GM21717 (cell line): ENCODE results near the gene MORF4L1.
"Not testable (repeated sequence)": the region's sequence is repeated elsewhere in the genome, so short reads cannot be mapped to it uniquely, and the experiment has no call there.

ENCODE experiments used
- ATAC-seq: cut with Tn5 transposase; IDR thresholded peaks from one replicate; pipeline ENCODE4 v1.9.1; 2021; ENCODE audit warnings: mild to moderate bottlenecking, moderate library complexity; ENCODE audit not compliant: unreplicated experiment

The MORF4L1 gene

GRCh38 chr15:78855746-78856145, 16.9 kb upstream of the MORF4L1 start:
- no peak for ATAC-seq

GRCh38 chr15:78859971-78860719, 12.5 kb upstream of the MORF4L1 start:
- ATAC-seq: peak; percentile 56

- ATAC-seq: not testable (repeated sequence)
These were observed 7.1 kb upstream of the MORF4L1 start for GRCh38 chr15:78865585-78865984.

GRCh38 chr15:78866031-78866430, 6.7 kb upstream of the MORF4L1 start:
- ATAC-seq: not testable (repeated sequence)

- ATAC-seq: no peak
These were observed 5.9 kb upstream of the MORF4L1 start for GRCh38 chr15:78866803-78867202.

GRCh38 chr15:78868366-78868765, 4.3 kb upstream of the MORF4L1 start:
- ATAC-seq: no peak

GRCh38 chr15:78871483-78872127, 1.1 kb upstream of the MORF4L1 start:
- not testable (repeated sequence) for ATAC-seq

- ATAC-seq: peak; percentile 60
These were observed 492 bp downstream of the MORF4L1 start for GRCh38 chr15:78872972-78873792.

- no peak for ATAC-seq
These were observed 1.4 kb downstream of the MORF4L1 start for GRCh38 chr15:78873793-78874765.

GRCh38 chr15:78875107-78875914, 2.6 kb downstream of the MORF4L1 start:
- no peak for ATAC-seq

GRCh38 chr15:78876954-78877353, 4.3 kb downstream of the MORF4L1 start:
- not testable (repeated sequence) for ATAC-seq

GRCh38 chr15:78878356-78878755, 5.7 kb downstream of the MORF4L1 start:
- ATAC-seq: no peak

- no peak for ATAC-seq
These were observed 7.0 kb downstream of the MORF4L1 start for GRCh38 chr15:78879517-78880241.

GRCh38 chr15:78880242-78880533, 7.5 kb downstream of the MORF4L1 start:
- ATAC-seq: no peak

- no peak for ATAC-seq
These were observed 8.1 kb downstream of the MORF4L1 start for GRCh38 chr15:78880813-78881212.

GRCh38 chr15:78881681-78882080, 9.0 kb downstream of the MORF4L1 start:
- ATAC-seq: no peak

- no peak for ATAC-seq
These were observed 16.3 kb downstream of the MORF4L1 start for GRCh38 chr15:78889000-78889399.

GRCh38 chr15:78893538-78893937, 20.8 kb downstream of the MORF4L1 start:
- no peak for ATAC-seq

GRCh38 chr15:78895471-78895870, 22.8 kb downstream of the MORF4L1 start:
- no peak for ATAC-seq
